ENCODE measurements around the gene FAM193B. TPM values are rescaled to one million over a fixed set of nuclear protein-coding genes. Genes with fewer than 3 reads are reported as not detected.

The FAM193B gene
- total and polyA plus RNA-seq, 2 of the 13 experiments (the other 11 are each of a cell fraction or from before 2014, with no cell fraction given): 21.2 to 40.9 TPM

GRCh38 chr5:177497292-177498012 lies 56.9 kb downstream of the FAM193B start, which contains the start of gene PDLIM7 (continued):
- TF ChIP-seq PAXIP1 (CRISPR knock-in tag; conservative IDR thresholded peaks at IDR 0.05) (peak; percentile 46; the same call in 1 of the 2 replicates), KLF15 (CRISPR knock-in tag; IDR thresholded peaks at IDR 0.05; ENCODE audit: borderline replicate concordance) (no peak), HDAC2 (CRISPR knock-in tag; IDR thresholded peaks at IDR 0.05) (peak; percentile 68), ZNF720 (CRISPR knock-in tag; IDR thresholded peaks at IDR 0.05) (no peak), TMF1 (CRISPR knock-in tag; IDR thresholded peaks at IDR 0.05; ENCODE audit: low read depth) (peak; percentile 52; the same call in 1 of the 2 replicates), RAD51 (IDR thresholded peaks at IDR 0.05; ENCODE audit: borderline replicate concordance) (no peak), KLF11 (CRISPR knock-in tag; IDR thresholded peaks at IDR 0.05) (no peak), ZNF792 (CRISPR knock-in tag; IDR thresholded peaks at IDR 0.05) (no peak), NCOA5 (CRISPR knock-in tag; IDR thresholded peaks at IDR 0.05) (no peak), SMARCE1 (IDR thresholded peaks at IDR 0.05; ENCODE audit: borderline replicate concordance) (no peak), ZNF777 (CRISPR knock-in tag; IDR thresholded peaks at IDR 0.05) (no peak), EHMT2 (IDR thresholded peaks at IDR 0.05; ENCODE audit: borderline replicate concordance, low read depth, low read length) (no peak), MYPOP (CRISPR knock-in tag; IDR thresholded peaks at IDR 0.05) (no peak; the same call in 1 of the 2 replicates), FOSL1 (CRISPR knock-in tag; IDR thresholded peaks at IDR 0.05; ENCODE audit: borderline replicate concordance) (no peak), NONO (IDR thresholded peaks at IDR 0.05) (no peak), NONO (CRISPR knock-in tag; conservative IDR thresholded peaks at IDR 0.05) (peak; percentile 41; the same call in 1 of the 2 replicates), ZNF703 (CRISPR knock-in tag; IDR thresholded peaks at IDR 0.05; ENCODE audit: borderline replicate concordance) (no peak), POGZ (CRISPR knock-in tag; IDR thresholded peaks at IDR 0.05) (peak; percentile 6; the same call in 1 of the 2 replicates), NFIC (IDR thresholded peaks at IDR 0.05; ENCODE audit: low read length) (no peak), PHF5A (CRISPR knock-in tag; IDR thresholded peaks at IDR 0.05; ENCODE audit: low read depth, unreplicated experiment) (no peak), ZNF704 (CRISPR knock-in tag; IDR thresholded peaks at IDR 0.05; ENCODE audit: borderline replicate concordance) (no peak), ZNF180 (CRISPR knock-in tag; IDR thresholded peaks at IDR 0.05; ENCODE audit: borderline replicate concordance, low read depth) (no peak), ZNF781 (CRISPR knock-in tag; IDR thresholded peaks at IDR 0.05; ENCODE audit: borderline replicate concordance, not compliant biosample characterization) (no peak), ARNTL (CRISPR knock-in tag; IDR thresholded peaks at IDR 0.05) (peak; percentile 59), ZSCAN22 (CRISPR knock-in tag; IDR thresholded peaks at IDR 0.05) (no peak), ZNF644 (CRISPR knock-in tag; IDR thresholded peaks at IDR 0.05; ENCODE audit: low read depth) (no peak)
